ENCODE data around the gene DCST2.

GRCh38 chr1:154998201-154998780 is 35.3 kb downstream of the DCST2 start:
- TF ChIP-seq CTCF (IDR thresholded peaks at IDR 0.05; ENCODE audit: insufficient read depth, low read length, poor library complexity, severe bottlenecking) (no peak), EZH2phosphoT487 (conservative IDR thresholded peaks at IDR 0.05; ENCODE audit: low read length) (no peak)

Data from SU-DHL-6 (cell line).